ENCODE data around the gene PGBD2.
A peak's percentile ranks its signal among the peaks of the same experiment; 100 is the strongest.
"Not testable (repeated sequence)": the region's sequence is repeated elsewhere in the genome, so short reads cannot be mapped to it uniquely, and the experiment has no call there.

PGBD2 gene

GRCh38 chr1:248886237-248886895, 19.7 kb upstream of the PGBD2 start:
- FAIRE-seq (no peak), DNase-seq (ENCODE audit: extremely low spot score, insufficient read length, low read depth) (no peak)

GRCh38 chr1:248889914-248890243, 16.2 kb upstream of the PGBD2 start:
- DNase-seq (ENCODE audit: extremely low spot score, insufficient read length, low read depth); FAIRE-seq: not testable (repeated sequence)

GRCh38 chr1:248890549-248891498, 15.2 kb upstream of the PGBD2 start:
- DNase-seq (ENCODE audit: extremely low spot score, insufficient read length, low read depth), result no peak
- FAIRE-seq, result no peak

- no peak for FAIRE-seq
Observed at GRCh38 chr1:248891758-248892157, 14.3 kb upstream of the PGBD2 start.

GRCh38 chr1:248892590-248892989, 13.4 kb upstream of the PGBD2 start:
- FAIRE-seq (no peak), DNase-seq (ENCODE audit: extremely low spot score, insufficient read length, low read depth) (no peak)

More at GRCh38 chr1:248891758-248892157, 14.3 kb upstream of the PGBD2 start:
- DNase-seq (ENCODE audit: extremely low spot score, insufficient read length, low read depth), result no peak

- FAIRE-seq (no peak), DNase-seq (ENCODE audit: extremely low spot score, insufficient read length, low read depth) (no peak)
Observed at GRCh38 chr1:248894837-248895236, 11.2 kb upstream of the PGBD2 start.

- FAIRE-seq, result no peak
Observed at GRCh38 chr1:248897412-248898337, 8.4 kb upstream of the PGBD2 start.

GRCh38 chr1:248900637-248901036, 5.4 kb upstream of the PGBD2 start:
- FAIRE-seq, result no peak

More at GRCh38 chr1:248897412-248898337, 8.4 kb upstream of the PGBD2 start:
- DNase-seq (ENCODE audit: extremely low spot score, insufficient read length, low read depth), result no peak

GRCh38 chr1:248901578-248901977, 4.5 kb upstream of the PGBD2 start:
- DNase-seq (ENCODE audit: extremely low spot score, insufficient read length, low read depth), result no peak
- FAIRE-seq, result no peak

More at GRCh38 chr1:248900637-248901036, 5.4 kb upstream of the PGBD2 start:
- DNase-seq (ENCODE audit: extremely low spot score, insufficient read length, low read depth), result no peak

GRCh38 chr1:248904437-248905216, 1.4 kb upstream of the PGBD2 start:
- no peak for DNase-seq (ENCODE audit: extremely low spot score, insufficient read length, low read depth)
- peak; percentile 5 for FAIRE-seq

GRCh38 chr1:248905662-248906008, 400 bp upstream of the PGBD2 start:
- FAIRE-seq, result no peak
- no peak for DNase-seq (ENCODE audit: extremely low spot score, insufficient read length, low read depth)

- no peak for DNase-seq (ENCODE audit: extremely low spot score, insufficient read length, low read depth)
- no peak for FAIRE-seq
Observed at GRCh38 chr1:248906753-248907661, 972 bp downstream of the PGBD2 start.

- DNase-seq (ENCODE audit: extremely low spot score, insufficient read length, low read depth) (no peak), FAIRE-seq (no peak)
Observed at GRCh38 chr1:248910761-248911160, 4.7 kb downstream of the PGBD2 start.

GRCh38 chr1:248913933-248914332, 7.9 kb downstream of the PGBD2 start:
- DNase-seq (ENCODE audit: extremely low spot score, insufficient read length, low read depth) (no peak), FAIRE-seq (no peak)

GRCh38 chr1:248914796-248915381, 8.9 kb downstream of the PGBD2 start:
- DNase-seq (ENCODE audit: extremely low spot score, insufficient read length, low read depth) (no peak), FAIRE-seq (no peak)

GRCh38 chr1:248918131-248918530, 12.1 kb downstream of the PGBD2 start:
- no peak for DNase-seq (ENCODE audit: extremely low spot score, insufficient read length, low read depth)
- FAIRE-seq, result no peak

GRCh38 chr1:248923352-248924338, 17.6 kb downstream of the PGBD2 start:
- DNase-seq (ENCODE audit: extremely low spot score, insufficient read length, low read depth) (no peak), FAIRE-seq (no peak)
